A549 (cell line): ENCODE results near the gene SF3A2. TPM values are rescaled to one million over a fixed set of nuclear protein-coding genes. Genes with fewer than 3 reads are reported as not detected.
A peak's percentile ranks its signal among the peaks of the same experiment; 100 is the strongest.

ENCODE experiments used
- ATAC-seq, 2 experiments: fragments of 200-7000 bp in 1 of 2; fragments of >200 bp in 1 of 2; cut with Nextera tagmentation in 1 of 2; cut with Tn5 transposase in 1 of 2; 3 replicates each; pipeline versions ENCODE4 v1.8.0 to v1.9.1; 2018 to 2020; ENCODE audit warnings: mild to moderate bottlenecking in 1 of 2, moderate library complexity in 1 of 2
- CTCF ChIA-PET: fragments of 300-600 bp; sonication (Branson Sonifier 250); formaldehyde crosslinking; extraction: SDS; loops from one replicate; lab custom pipeline; 2021; ENCODE audit warnings: antibody characterized with exemption, inconsistent platforms; lab: Yijun Ruan, JAX
- POLR2A ChIA-PET: fragments of 350-600 bp; formaldehyde crosslinking; extraction: SDS; loops from one replicate; lab custom pipeline; 2021; ENCODE audit warnings: antibody characterized with exemption, inconsistent platforms; lab: Yijun Ruan, JAX
- DNase-seq, 2 experiments: peaks; one replicate each; pipeline versions ENCODE4 v3.0.0 to v3.0.0-alpha.2; 2011 to 2016; ENCODE audit warnings: low read depth in 1 of 2, low spot score in 1 of 2
- FAIRE-seq: peaks from 2 replicates; lab custom pipeline; 2011; peaks lifted over from hg19 to GRCh38; lab: Jason Lieb, UNC
- H3K27ac ChIP-seq, 2 experiments: fragments of >200 bp; sonication (Bioruptor Twin); formaldehyde crosslinking; 3 replicates each; pipeline ENCODE4 v1.5.1; 2016 to 2017
- H3K4me1 ChIP-seq: fragments of >200 bp; sonication (Bioruptor Twin); formaldehyde crosslinking; 3 replicates; pipeline ENCODE4 v1.6.1; 2016
- H3K4me2 ChIP-seq: fragments of >200 bp; sonication (Bioruptor Twin); formaldehyde crosslinking; 3 replicates; pipeline ENCODE4 v1.6.1; 2016
- H3K4me3 ChIP-seq: fragments of >200 bp; sonication (Bioruptor Twin); formaldehyde crosslinking; 3 replicates; pipeline ENCODE4 v1.5.1; 2016
- H3K9me3 ChIP-seq: fragments of >200 bp; sonication (Bioruptor Twin); formaldehyde crosslinking; 3 replicates; pipeline ENCODE4 v1.6.1; 2016
- BHLHE40 ChIP-seq: IDR thresholded peaks from 2 replicates; pipeline ENCODE4 v1.6.1; 2012; ENCODE audit warnings: low read depth, low read length, inconsistent platforms
- CBX8 ChIP-seq: fragments of 200-600 bp; sonication (generic); IDR thresholded peaks from 2 replicates; pipeline ENCODE4 v1.6.1; 2016
- CHD2 ChIP-seq: fragments of 150-350 bp; IDR thresholded peaks from 2 replicates; pipeline ENCODE4 v1.6.1; 2014; ENCODE audit warnings: low read length; ENCODE audit not compliant: partially characterized antibody
- CHD4 ChIP-seq: fragments of 200-600 bp; sonication (generic); IDR thresholded peaks from 2 replicates; pipeline ENCODE4 v1.6.1; 2016; ENCODE audit warnings: antibody characterized with exemption, mild to moderate bottlenecking, borderline replicate concordance
- EHMT2 ChIP-seq: fragments of 200-600 bp; sonication (generic); IDR thresholded peaks from 2 replicates; pipeline ENCODE4 v1.6.1; 2016; ENCODE audit warnings: antibody characterized with exemption, low read depth, mild to moderate bottlenecking, moderate library complexity
- FOSL2 ChIP-seq, 2 experiments: fragments of 450-650 bp in 1 of 2; fragments of >200 bp in 1 of 2; sonication (Bioruptor Twin) in 1 of 2; formaldehyde crosslinking; IDR thresholded peaks; 2 replicates each; pipeline versions ENCODE4 v1.5.0 to v1.6.1; 2016 to 2020; ENCODE audit warnings: mild to moderate bottlenecking in 1 of 2, moderate library complexity in 1 of 2
- FOXS1 ChIP-seq: fragments of 250-450 bp; sonication (Bioruptor Pico); IDR thresholded peaks from 2 replicates; pipeline ENCODE4 v1.5.0; 2020; ENCODE audit warnings: mild to moderate bottlenecking, moderate library complexity
- GATA3 ChIP-seq: IDR thresholded peaks from 2 replicates; pipeline ENCODE4 v1.6.1; 2012; ENCODE audit warnings: borderline replicate concordance
- JUN ChIP-seq, 2 experiments: fragments of >200 bp; sonication (Bioruptor Twin); formaldehyde crosslinking; IDR thresholded peaks; 2 replicates in 1 of 2; 3 replicates in 1 of 2; pipeline ENCODE4 v1.6.1; 2016 to 2017
- KDM1A ChIP-seq: fragments of 200-600 bp; sonication (generic); IDR thresholded peaks from 2 replicates; pipeline ENCODE4 v1.6.1; 2016; ENCODE audit warnings: low read depth, mild to moderate bottlenecking
- KDM5A ChIP-seq: fragments of 200-600 bp; sonication (generic); IDR thresholded peaks from 2 replicates; pipeline ENCODE4 v1.6.1; 2016; ENCODE audit warnings: antibody characterized with exemption, mild to moderate bottlenecking
- MAFK ChIP-seq: fragments of 450-650 bp; IDR thresholded peaks from 2 replicates; pipeline ENCODE4 v1.6.1; 2014; ENCODE audit not compliant: partially characterized antibody
- MAZ ChIP-seq: fragments of 150-350 bp; IDR thresholded peaks from 2 replicates; pipeline ENCODE4 v1.6.1; 2014; ENCODE audit warnings: antibody characterized with exemption, low read depth, low read length, borderline replicate concordance
- NPAS2 ChIP-seq: fragments of 250-450 bp; sonication (Bioruptor Pico); IDR thresholded peaks from 2 replicates; pipeline ENCODE4 v1.8.0; 2022; ENCODE audit warnings: mild to moderate bottlenecking, moderate library complexity, borderline replicate concordance
- PHF8 ChIP-seq: fragments of 200-600 bp; sonication (generic); IDR thresholded peaks from 2 replicates; pipeline ENCODE4 v1.6.1; 2016; ENCODE audit warnings: low read depth, mild to moderate bottlenecking, antibody characterized with exemption, moderate library complexity, borderline replicate concordance
- POLR2A ChIP-seq: IDR thresholded peaks from 2 replicates; pipeline ENCODE4 v1.6.1; 2012; ENCODE audit warnings: mild to moderate bottlenecking, low read length
- POLR2AphosphoS2 ChIP-seq: conservative IDR thresholded peaks from 2 replicates; pipeline ENCODE4 v1.6.1; 2012; ENCODE audit warnings: low read length, improper control_type of control experiment, inconsistent platforms
- RARB ChIP-seq: fragments of 250-450 bp; sonication (Bioruptor Pico); IDR thresholded peaks from 2 replicates; pipeline ENCODE4 v1.8.0; 2021; ENCODE audit warnings: mild to moderate bottlenecking, moderate library complexity
- SMC3 ChIP-seq: fragments of >200 bp; sonication (Bioruptor Twin); formaldehyde crosslinking; IDR thresholded peaks from 3 replicates; pipeline ENCODE4 v1.6.1; 2018; ENCODE audit warnings: inconsistent platforms
- TFCP2L1 ChIP-seq: fragments of 250-450 bp; sonication (Bioruptor Pico); IDR thresholded peaks from 2 replicates; pipeline ENCODE4 v1.5.0; 2021; ENCODE audit warnings: mild to moderate bottlenecking
- ZFP36 ChIP-seq: fragments of 450-650 bp; IDR thresholded peaks from 2 replicates; pipeline ENCODE4 v1.6.1; 2014; ENCODE audit warnings: borderline replicate concordance; ENCODE audit not compliant: partially characterized antibody
- whole genome bisulfite sequencing: methylation state at CpG from one replicate; pipeline ENCODE4 v1.1.6; 2017; ENCODE audit errors: missing lambda C conversion rate; 5-methylcytosine and 5-hydroxymethylcytosine counted together
- polyA plus RNA-seq, 4 experiments: library from polyadenylated mRNA; depleted of rRNA in 3 of 4; stranded (reverse); fragments of >200 nt; fragmentation: RNase III in 1 of 4; extraction: RNeasy Plus Mini Kit Qiagen cat#74134 plus additional on column Dnase treatment in 1 of 4; gene quantifications; 2 replicates in 3 of 4; 3 replicates in 1 of 4; pipeline ENCODE4 v1.2.3, GENCODE V29; 2011 to 2017
- TF ChIP-seq, protein P1 (sequence below): fragments of 150-350 bp; IDR thresholded peaks from 2 replicates; pipeline ENCODE4 v1.6.1; 2014; ENCODE audit warnings: low read depth, mild to moderate bottlenecking, low read length
- TF ChIP-seq, protein P2 (sequence below): IDR thresholded peaks from 2 replicates; pipeline ENCODE4 v1.6.1; 2012
- TF ChIP-seq, protein P3 (sequence below): fragments of 250-450 bp; sonication (Bioruptor Pico); IDR thresholded peaks from 2 replicates; pipeline ENCODE4 v1.5.0; 2020; ENCODE audit warnings: low read depth, mild to moderate bottlenecking, moderate library complexity
- TF ChIP-seq, protein P4 (sequence below): fragments of 250-450 bp; sonication (Bioruptor Pico); IDR thresholded peaks from 2 replicates; pipeline ENCODE4 v1.5.0; 2021; ENCODE audit warnings: mild to moderate bottlenecking, moderate library complexity, borderline replicate concordance
- TF ChIP-seq, protein P5 (sequence below): IDR thresholded peaks from 2 replicates; pipeline ENCODE4 v1.6.1; 2012

SF3A2 gene
- polyA plus RNA-seq, 2 of the 4 experiments (the other 2 are of a cell fraction) = 11.9 to 68.2 TPM

- no peak for FAIRE-seq
Observed at GRCh38 chr19:2283835-2284507, 47.3 kb downstream of the SF3A2 start.

DNA sequence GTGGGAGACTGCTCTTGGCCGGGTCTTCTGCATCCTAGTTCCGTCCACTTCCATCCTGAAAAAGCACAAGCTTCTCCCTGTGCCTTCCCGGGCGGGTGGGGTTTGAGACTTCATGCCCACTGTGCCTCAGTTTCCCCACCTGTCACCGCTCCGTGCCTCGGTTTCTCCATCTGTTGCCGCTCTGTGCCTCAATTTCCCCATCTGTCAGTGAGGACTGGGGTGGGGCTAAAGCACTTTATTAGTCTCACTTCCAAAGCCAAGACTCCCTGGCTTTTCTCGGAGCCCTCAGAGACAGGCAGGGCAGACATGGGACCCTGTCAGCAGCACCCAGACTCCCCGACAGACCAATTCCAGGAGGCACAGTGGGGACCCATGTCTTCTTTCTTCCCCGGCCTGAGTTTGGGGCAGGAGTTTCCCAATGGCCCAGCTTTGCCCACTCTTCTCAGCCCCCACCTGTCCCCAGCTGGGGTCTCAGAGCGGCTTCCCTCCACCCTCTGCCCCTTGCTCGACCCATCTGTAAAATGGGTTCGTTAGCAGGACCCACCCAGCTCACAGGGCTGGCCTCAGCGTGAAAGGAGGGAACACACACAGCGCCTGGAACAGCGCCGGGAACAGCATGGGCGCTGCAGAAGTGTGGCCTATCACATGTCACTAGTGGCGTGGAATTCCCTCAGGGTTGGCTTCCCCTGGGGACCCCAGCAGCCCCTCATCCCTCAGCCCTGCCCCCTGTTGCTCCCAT lies 49.9 kb downstream of the SF3A2 start:
- ATAC-seq (no peak), DNase-seq (no peak), FAIRE-seq (no peak)
- H3K27ac ChIP-seq = no peak overlapping the region
- no peak overlapping the region for H3K4me2 ChIP-seq
- ChIA-PET POLR2A (no interaction called here), CTCF (interaction anchor here (0.7 to 2.6 kb wide), 2 partner anchors 12 to 51 kb away, joined by 3 to 11 read pairs; partner anchors contain the start of gene PLEKHJ1)
- WGBS = 38% methylated on average over 15 of the region's 20 CpGs
- H3K9me3 ChIP-seq = no peaks in the 10 kb centered on the region
- no peak overlapping the region for H3K4me3 ChIP-seq
- TF ChIP-seq KDM5A (no peak), JUN (IDR thresholded peaks at IDR 0.05) (no peak), RARB (CRISPR knock-in tag) (no peak), NPAS2 (CRISPR knock-in tag) (no peak), GATA3 (no peak), KDM1A (peak; percentile 39; the same call in 1 of the 2 replicates), CBX8 (no peak)
- TF ChIP-seq, protein P1, sequence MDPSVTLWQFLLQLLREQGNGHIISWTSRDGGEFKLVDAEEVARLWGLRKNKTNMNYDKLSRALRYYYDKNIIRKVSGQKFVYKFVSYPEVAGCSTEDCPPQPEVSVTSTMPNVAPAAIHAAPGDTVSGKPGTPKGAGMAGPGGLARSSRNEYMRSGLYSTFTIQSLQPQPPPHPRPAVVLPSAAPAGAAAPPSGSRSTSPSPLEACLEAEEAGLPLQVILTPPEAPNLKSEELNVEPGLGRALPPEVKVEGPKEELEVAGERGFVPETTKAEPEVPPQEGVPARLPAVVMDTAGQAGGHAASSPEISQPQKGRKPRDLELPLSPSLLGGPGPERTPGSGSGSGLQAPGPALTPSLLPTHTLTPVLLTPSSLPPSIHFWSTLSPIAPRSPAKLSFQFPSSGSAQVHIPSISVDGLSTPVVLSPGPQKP = no peak
- peaks cover 5% of the 10 kb centered on the region; the same call in 2 of the 3 replicates for H3K4me1 ChIP-seq

More at GRCh38 chr19:2283835-2284507, 47.3 kb downstream of the SF3A2 start:
- TF ChIP-seq NPAS2 (CRISPR knock-in tag) = no peak
- no peak for TF ChIP-seq BHLHE40
- TF ChIP-seq POLR2A = no peak
- TF ChIP-seq, protein P2, sequence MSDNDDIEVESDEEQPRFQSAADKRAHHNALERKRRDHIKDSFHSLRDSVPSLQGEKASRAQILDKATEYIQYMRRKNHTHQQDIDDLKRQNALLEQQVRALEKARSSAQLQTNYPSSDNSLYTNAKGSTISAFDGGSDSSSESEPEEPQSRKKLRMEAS = no peak
- no peak for TF ChIP-seq FOXS1 (CRISPR knock-in tag)
- no peak for TF ChIP-seq EHMT2
- TF ChIP-seq CHD2 = no peak
- no peak for TF ChIP-seq POLR2AphosphoS2
- no peak for TF ChIP-seq JUN (IDR thresholded peaks at IDR 0.05)
- no peak overlapping the region for H3K4me2 ChIP-seq
- no peak for ATAC-seq
- DNase-seq = no peak
- 89% methylated on average over 8 of the region's 8 CpGs for WGBS
- no peaks in the 10 kb centered on the region for H3K4me1 ChIP-seq
- ChIA-PET POLR2A (no interaction called here), CTCF (interaction anchor here (1.9 kb wide), 1 partner anchor 10 kb away, joined by 7 read pairs; no protein-coding TSS in a partner anchor)
- no peak overlapping the region for H3K4me3 ChIP-seq
- H3K9me3 ChIP-seq = no peaks in the 10 kb centered on the region
- H3K27ac ChIP-seq = no peak overlapping the region

DNA sequence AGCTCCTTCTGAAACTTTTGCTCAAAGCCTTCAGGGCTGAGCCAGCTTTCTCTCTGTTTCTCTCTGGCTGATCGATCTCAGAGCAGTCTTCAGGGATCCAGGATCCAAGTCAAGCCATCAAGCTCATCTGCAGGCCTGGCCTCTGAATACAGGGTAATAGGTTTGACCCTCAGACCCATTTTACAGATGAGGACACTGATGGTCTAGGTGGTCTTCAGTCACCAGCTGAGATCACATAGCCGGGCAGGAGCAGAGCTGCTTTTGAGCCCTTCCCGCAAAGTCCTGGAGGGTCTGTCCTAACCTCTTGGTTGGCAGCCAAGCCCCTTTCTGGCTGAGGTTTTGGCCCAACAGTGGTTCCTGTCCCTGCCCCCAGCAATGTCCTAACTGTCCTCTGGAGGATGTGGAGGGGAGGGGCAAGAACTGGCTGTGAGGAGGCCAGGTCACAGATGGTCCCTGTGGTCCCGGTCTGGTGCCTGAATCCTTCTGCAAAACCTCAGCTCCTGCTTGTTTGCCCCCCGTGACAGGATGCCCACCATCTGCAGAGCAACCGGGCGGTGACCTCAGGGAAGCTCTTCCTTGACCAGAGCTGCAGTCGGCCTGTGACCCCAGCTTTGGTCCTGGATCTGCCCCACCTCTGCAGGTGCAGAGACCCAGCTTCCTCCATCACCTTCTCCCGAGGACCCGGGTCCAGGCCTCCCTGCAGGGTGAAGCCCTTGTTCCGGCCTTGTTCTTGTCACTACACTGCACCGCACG lies 51.1 kb downstream of the SF3A2 start:
- peaks cover 5% of the 10 kb centered on the region; the same call in 2 of the 3 replicates for H3K4me1 ChIP-seq
- no peak overlapping the region for H3K27ac ChIP-seq
- no peak for FAIRE-seq
- CTCF ChIA-PET = interaction anchor here (1.0 to 2.6 kb wide), 2 partner anchors 13 to 49 kb away, joined by 3 to 11 read pairs; no protein-coding TSS in a partner anchor
- POLR2A ChIA-PET = no interaction called here
- no peak; a peak in 1 of 6 replicates for ATAC-seq
- H3K4me3 ChIP-seq = no peak overlapping the region
- no peaks in the 10 kb centered on the region for H3K9me3 ChIP-seq
- H3K4me2 ChIP-seq = no peak overlapping the region
- WGBS = 63% methylated on average over 7 of the region's 13 CpGs
- DNase-seq = no peak
- no peak for TF ChIP-seq CHD4
- no peak for TF ChIP-seq TFCP2L1
- TF ChIP-seq PHF8 = no peak
- no peak for TF ChIP-seq MAFK
- no peak for TF ChIP-seq MAZ
- TF ChIP-seq, protein P3, sequence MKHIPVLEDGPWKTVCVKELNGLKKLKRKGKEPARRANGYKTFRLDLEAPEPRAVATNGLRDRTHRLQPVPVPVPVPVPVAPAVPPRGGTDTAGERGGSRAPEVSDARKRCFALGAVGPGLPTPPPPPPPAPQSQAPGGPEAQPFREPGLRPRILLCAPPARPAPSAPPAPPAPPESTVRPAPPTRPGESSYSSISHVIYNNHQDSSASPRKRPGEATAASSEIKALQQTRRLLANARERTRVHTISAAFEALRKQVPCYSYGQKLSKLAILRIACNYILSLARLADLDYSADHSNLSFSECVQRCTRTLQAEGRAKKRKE = no peak
- no peak for TF ChIP-seq BHLHE40
- TF ChIP-seq, protein P4, sequence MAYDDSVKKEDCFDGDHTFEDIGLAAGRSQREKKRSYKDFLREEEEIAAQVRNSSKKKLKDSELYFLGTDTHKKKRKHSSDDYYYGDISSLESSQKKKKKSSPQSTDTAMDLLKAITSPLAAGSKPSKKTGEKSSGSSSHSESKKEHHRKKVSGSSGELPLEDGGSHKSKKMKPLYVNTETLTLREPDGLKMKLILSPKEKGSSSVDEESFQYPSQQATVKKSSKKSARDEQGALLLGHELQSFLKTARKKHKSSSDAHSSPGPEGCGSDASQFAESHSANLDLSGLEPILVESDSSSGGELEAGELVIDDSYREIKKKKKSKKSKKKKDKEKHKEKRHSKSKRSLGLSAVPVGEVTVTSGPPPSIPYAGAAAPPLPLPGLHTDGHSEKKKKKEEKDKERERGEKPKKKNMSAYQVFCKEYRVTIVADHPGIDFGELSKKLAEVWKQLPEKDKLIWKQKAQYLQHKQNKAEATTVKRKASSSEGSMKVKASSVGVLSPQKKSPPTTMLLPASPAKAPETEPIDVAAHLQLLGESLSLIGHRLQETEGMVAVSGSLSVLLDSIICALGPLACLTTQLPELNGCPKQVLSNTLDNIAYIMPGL (CRISPR knock-in tag) = no peak
- no peak for TF ChIP-seq FOSL2 (IDR thresholded peaks at IDR 0.05)
- TF ChIP-seq FOSL2 (CRISPR knock-in tag; IDR thresholded peaks at IDR 0.05) = no peak
- TF ChIP-seq ZFP36 = no peak
- no peak for TF ChIP-seq SMC3
- TF ChIP-seq, protein P5, sequence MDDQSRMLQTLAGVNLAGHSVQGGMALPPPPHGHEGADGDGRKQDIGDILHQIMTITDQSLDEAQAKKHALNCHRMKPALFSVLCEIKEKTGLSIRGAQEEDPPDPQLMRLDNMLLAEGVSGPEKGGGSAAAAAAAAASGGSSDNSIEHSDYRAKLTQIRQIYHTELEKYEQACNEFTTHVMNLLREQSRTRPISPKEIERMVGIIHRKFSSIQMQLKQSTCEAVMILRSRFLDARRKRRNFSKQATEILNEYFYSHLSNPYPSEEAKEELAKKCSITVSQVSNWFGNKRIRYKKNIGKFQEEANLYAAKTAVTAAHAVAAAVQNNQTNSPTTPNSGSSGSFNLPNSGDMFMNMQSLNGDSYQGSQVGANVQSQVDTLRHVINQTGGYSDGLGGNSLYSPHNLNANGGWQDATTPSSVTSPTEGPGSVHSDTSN = no peak
